ENCODE data around the gene CREBBP.
"Not testable (repeated sequence)": the region's sequence is repeated elsewhere in the genome, so short reads cannot be mapped to it uniquely, and the experiment has no call there.

The CREBBP gene

GRCh38 chr16:3880623-3881498 lies at the start of gene CREBBP:
CREBBP (minus strand) TSS chr16:3880713; CDS start chr16:3879916, 797 bp downstream.
- peak; percentile 83 to 94 for DNase-seq

DNA sequence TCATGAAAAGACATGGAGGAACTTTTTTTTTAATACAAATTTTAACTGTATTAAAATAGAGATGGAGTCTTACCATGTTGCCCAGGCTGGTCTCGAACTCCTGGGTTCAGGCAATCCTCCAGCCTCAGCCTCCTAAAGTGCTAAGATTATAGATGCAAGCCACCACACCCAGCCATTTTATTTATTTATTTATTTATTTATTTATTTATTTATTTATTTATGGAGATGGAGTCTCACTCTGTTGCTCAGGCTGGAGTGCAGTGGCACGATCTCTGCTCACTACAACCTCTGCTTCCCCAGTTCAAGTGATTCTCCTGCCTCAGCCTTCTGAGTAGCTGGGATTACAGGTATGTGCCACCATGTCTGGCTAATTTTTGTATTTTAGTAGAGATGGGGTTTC lies 46.6 kb upstream of the CREBBP start:
- DNase-seq: not testable (repeated sequence)

DNA sequence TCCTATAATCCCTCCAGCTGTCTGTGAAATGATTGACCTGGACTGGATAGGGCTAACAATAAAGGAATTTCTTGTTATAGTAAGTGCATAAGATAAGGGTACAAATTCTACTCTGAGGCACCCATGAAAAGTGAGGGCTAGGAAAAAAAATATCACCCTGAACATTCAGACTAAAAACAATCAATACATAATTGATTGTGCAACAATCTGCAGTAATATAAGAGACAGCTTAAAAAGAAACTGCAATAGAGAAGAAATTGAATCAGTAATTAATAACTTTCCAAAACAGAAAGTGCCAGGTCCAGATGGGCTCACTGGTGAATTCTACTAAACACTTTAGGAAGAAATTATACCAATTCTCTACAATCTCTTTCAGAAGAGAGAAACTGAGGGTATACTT lies 44.2 kb upstream of the CREBBP start:
- DNase-seq: no peak

GRCh38 chr16:3922241-3922640 lies 41.7 kb upstream of the CREBBP start:
- no peak for DNase-seq

DNA sequence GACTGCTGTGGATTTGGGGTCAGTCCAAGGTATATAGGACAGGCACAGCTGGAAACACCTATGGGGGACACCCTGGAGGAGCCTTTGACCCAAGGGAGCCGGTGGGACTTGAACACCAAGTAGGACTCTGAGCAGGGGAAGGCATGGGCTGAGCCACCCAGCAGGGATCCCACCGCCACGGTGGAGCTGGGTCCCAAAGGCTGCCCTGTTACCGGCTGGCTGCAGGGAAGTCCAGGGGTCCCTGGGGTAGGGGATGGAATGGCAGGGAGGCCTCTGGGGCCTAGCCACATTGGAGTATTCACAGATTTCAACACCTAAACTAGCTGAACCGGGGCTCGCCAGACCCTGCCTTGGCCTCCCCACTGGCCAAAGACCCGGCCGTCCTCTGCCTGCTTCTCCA lies 39.7 kb upstream of the CREBBP start:
- DNase-seq: no peak

DNA sequence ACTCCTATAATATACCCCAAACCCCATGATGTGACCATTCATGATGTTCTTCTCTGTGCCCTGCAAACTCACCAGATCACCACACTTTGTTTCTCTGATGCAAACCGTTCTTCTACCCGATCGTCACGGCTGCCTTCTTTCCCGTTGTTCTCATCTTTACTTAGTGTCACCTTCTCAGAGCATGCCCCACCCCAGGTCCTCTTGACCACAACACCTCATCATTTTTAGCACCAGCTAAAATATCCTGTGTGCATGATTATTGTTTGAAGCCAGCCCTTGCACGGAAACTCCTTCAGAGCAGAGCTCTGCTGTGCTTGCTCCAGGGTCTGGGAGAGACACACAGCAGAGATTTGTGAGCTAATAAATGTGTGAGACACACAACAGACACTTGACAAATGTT lies 38.9 kb upstream of the CREBBP start:
- no peak for DNase-seq

- DNase-seq: no peak
These were observed 35.1 kb upstream of the CREBBP start for GRCh38 chr16:3915426-3916260.

DNA sequence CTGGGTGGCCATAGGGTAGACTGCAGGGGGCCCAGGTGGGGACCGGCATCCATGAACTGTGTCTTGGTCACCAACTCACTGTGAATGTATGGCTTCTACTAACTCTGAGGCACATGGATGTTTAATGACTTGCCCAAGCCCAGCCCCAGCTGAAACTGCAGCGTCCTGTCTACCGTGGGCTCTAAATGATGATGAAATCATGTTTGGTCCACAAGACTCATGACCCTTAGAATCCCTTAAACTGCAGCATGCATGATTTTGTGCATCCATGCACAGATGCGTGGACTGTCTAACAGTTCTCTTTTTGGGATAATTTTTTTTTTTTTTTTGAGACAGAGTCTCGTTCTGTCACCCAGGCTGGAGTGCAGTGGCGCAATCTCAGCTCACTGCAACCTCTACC lies 32.4 kb upstream of the CREBBP start:
- no peak for DNase-seq

DNA sequence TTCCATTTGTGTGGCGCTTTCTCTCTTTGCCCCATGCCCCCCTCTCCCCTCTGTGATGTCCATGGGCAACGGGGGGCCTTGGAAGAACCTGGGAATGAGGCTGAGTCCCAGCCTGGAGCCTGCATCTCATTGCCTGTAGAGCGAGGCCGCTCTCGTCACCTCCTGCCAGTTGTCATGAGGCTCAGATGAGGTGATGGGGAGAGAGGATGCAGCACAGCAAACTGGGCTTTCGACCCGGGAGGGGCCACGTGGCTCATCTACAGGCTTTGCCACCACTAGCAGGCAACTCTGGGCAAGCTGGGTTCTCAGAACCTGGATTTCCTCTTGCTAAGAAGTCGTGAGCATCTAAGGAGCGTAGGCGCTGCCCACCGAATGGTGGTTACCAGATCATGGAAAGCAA lies 31.9 kb upstream of the CREBBP start:
- DNase-seq: no peak

GRCh38 chr16:3911741-3912140 lies 31.2 kb upstream of the CREBBP start:
- not testable (repeated sequence) for DNase-seq

- DNase-seq: no peak
These were observed 29.5 kb upstream of the CREBBP start for GRCh38 chr16:3909791-3910583.

DNA sequence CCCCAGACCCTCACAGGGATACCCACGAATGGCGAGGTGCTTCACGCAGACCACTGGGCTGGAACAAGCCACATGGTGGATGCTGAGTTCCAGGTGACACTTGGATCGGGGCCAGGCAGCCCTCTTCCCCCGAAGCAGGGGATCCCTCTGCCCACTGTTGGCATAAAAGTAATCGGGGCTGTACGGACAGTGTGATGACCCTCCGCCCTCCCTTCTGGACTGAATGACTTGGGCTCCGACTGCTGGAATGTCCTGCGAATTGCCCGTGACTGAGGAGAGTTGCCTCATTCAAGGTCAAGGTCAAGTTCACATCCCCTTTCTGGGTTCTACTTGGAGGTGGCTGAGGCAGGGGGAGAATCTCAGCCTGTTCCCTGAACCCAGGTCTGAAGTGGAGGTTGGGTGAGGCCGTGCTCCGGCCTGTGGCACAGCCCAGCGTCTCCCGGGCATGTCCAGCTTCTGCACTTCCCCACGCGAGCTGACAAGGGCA lies 28.5 kb upstream of the CREBBP start:
- no peak for DNase-seq

- DNase-seq: no peak
These were observed 27.1 kb upstream of the CREBBP start for GRCh38 chr16:3907586-3907985.

GRCh38 chr16:3906363-3906762 lies 25.9 kb upstream of the CREBBP start:
- no peak for DNase-seq

- DNase-seq: no peak
These were observed 24.4 kb upstream of the CREBBP start for GRCh38 chr16:3904875-3905274.

GRCh38 chr16:3890091-3890490 lies 9.6 kb upstream of the CREBBP start:
- no peak for DNase-seq

DNA sequence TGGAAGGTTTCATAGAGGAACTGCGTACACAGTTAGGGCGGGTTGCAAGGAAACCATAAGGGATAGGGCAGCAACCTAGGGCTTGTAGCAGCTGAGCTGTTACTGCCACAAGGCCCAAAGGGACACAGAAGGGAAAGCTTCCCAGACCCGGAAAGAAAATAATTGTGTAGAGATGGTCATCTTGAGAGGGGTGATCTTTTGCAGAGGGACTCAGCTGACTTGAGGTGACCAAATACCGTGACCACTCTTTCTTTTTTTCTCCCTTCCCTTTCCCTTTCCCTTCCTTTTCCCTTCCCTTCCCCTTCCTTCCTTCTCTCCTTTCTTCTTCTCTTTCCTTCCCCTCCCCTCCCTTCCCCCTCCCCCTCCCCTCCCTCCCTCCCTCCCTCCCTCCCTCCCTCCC lies 8.5 kb upstream of the CREBBP start:
- DNase-seq: no peak

DNA sequence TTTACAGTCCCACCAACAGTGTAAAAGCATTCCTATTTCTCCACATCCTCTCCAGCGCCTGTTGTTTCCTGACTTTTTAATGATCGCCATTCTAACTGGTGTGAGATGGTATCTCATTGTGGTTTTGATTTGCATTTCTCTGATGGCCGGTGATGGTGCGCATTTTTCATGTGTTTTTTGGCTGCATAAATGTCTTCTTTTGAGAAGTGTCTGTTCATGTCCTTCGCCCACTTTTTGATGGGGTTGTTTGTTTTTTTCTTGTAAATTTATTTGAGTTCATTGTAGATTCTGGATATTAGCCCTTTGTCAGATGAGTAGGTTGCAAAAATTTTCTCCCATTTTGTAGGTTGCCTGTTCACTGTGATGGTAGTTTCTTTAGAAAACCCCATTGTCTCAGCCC lies 5.5 kb upstream of the CREBBP start:
- not testable (repeated sequence) for DNase-seq

- DNase-seq: no peak
These were observed 3.9 kb upstream of the CREBBP start for GRCh38 chr16:3884398-3884797.

DNA sequence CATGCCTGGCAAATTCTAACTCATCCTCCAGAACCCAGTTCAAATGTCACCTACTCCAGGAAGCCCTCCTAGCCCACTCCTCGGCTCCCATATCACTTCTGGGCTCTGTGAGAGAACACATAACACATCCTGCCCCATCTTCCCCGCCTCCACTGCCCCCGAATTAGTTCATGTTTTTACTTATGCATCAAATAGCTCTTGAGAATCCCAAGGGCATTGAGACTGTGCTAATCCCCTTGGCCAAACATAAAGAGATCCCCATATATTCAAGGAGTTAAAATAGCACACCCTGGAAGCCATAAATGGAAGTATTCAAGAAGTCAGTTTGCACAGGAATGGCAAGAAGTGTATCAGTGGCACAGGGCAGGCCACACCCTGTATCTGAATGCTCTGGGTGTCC lies 2.0 kb upstream of the CREBBP start:
- DNase-seq: no peak

GRCh38 chr16:3881499-3881990 lies 1.0 kb upstream of the CREBBP start:
- no peak for DNase-seq

GRCh38 chr16:3879887-3880564 lies 487 bp downstream of the CREBBP start:
- peak in 1 of 2 donors; percentile 29 for DNase-seq
